COLO668 (cell line): ENCODE results near the gene TMX3.

ENCODE experiments used
- DNase-seq: peaks from one replicate; lab custom pipeline; 2025; ENCODE audit not compliant: unreplicated experiment; lab: John Stamatoyannopoulos, UW

The TMX3 gene

GRCh38 chr18:68713796-68714195, 1.1 kb downstream of the TMX3 start:
- no peak for DNase-seq

DNA sequence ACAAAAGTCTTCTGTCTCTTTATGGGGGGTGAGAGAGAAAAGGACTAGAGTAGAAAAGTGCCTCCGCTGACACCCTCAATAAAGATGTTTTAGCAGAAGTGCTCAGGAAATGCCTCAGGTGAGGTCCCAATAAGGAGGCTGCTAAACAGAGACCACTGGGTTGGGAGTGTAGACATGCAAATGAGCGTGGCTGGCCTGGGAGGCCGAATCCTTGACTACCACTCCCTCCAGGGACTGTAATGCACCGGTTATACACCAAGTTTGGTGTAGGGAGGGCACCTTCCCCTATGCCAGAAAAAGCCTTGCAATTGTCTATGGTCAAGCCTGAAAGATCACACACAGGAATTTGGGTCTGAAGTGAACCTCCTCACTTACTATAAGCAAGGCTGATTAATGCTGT, 1.8 kb downstream of the TMX3 start:
- DNase-seq = no peak

- no peak for DNase-seq
These were observed 7.3 kb downstream of the TMX3 start for GRCh38 chr18:68707646-68708045.

- no peak for DNase-seq
These were observed 9.8 kb downstream of the TMX3 start for GRCh38 chr18:68705119-68705518.

GRCh38 chr18:68703326-68703725, 11.6 kb downstream of the TMX3 start:
- no peak for DNase-seq

GRCh38 chr18:68701353-68701752, 13.6 kb downstream of the TMX3 start:
- DNase-seq = no peak

GRCh38 chr18:68699043-68699442, 15.9 kb downstream of the TMX3 start:
- no peak for DNase-seq

DNA sequence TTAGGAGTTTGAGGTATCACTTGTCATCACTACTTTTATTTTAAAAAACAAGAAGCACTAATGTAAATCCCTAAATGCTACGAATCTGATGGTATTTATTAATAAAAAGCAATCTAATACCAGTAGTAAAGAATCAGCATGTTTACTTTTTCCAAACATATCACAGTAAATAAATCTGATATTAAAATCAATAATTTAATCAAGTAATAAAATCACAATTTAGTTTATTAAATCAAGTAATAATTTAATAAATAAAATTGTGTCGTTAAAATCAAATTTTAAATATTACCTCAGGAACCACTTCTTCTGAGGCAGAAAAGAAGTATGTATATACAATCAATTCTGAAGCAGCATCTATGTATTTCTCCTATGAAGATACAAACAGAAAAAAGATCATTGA, 18.0 kb downstream of the TMX3 start:
- DNase-seq = no peak

DNA sequence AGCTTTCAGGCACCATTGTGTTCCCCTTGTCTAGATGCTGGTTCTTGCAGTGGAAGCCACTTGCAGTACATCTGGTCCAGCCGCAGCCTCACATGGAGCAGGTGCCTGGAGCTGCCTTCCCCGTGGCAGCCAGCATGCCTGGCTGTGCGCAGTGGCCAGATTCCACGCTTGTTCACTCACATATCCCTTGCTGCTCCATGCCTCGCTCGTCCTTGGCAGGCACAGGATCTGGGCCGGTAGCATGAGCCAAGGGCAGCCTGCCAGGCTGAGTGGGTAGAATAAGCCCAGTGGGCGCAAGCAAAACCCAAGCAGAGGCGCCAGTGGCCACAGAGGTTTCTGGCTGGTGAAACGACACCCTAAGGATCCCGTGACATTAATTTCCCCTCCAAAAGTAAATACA, 20.6 kb downstream of the TMX3 start:
- DNase-seq = no peak

- DNase-seq = no peak
These were observed 21.7 kb downstream of the TMX3 start for GRCh38 chr18:68693091-68693815.

- DNase-seq = no peak
These were observed 35.4 kb downstream of the TMX3 start for GRCh38 chr18:68679528-68679927.

- DNase-seq = no peak
These were observed 38.0 kb downstream of the TMX3 start for GRCh38 chr18:68676913-68677312.

GRCh38 chr18:68667121-68667520, 47.8 kb downstream of the TMX3 start:
- DNase-seq = no peak

- DNase-seq = no peak
These were observed 48.5 kb downstream of the TMX3 start for GRCh38 chr18:68666381-68666780.

DNA sequence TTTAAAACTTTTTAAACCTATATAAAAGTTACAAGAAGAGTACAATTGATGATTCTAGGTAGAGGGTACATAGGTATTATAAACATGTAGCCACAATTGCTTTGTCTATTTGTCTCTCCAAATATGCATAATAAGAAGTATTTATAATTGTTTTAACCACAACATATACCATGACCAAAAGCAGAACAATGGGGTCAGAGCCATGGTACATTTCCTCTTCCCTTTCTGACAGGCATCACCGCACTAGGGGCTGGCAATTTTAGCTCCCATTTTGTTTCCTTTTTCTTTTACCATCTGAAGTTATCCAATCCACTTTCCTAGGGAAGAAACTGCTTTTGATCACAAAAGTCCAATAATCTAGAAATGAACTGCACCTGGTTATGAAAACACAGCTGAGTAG, 49.3 kb downstream of the TMX3 start:
- DNase-seq = no peak

- no peak for DNase-seq
These were observed 52.2 kb downstream of the TMX3 start for GRCh38 chr18:68662754-68663153.

DNA sequence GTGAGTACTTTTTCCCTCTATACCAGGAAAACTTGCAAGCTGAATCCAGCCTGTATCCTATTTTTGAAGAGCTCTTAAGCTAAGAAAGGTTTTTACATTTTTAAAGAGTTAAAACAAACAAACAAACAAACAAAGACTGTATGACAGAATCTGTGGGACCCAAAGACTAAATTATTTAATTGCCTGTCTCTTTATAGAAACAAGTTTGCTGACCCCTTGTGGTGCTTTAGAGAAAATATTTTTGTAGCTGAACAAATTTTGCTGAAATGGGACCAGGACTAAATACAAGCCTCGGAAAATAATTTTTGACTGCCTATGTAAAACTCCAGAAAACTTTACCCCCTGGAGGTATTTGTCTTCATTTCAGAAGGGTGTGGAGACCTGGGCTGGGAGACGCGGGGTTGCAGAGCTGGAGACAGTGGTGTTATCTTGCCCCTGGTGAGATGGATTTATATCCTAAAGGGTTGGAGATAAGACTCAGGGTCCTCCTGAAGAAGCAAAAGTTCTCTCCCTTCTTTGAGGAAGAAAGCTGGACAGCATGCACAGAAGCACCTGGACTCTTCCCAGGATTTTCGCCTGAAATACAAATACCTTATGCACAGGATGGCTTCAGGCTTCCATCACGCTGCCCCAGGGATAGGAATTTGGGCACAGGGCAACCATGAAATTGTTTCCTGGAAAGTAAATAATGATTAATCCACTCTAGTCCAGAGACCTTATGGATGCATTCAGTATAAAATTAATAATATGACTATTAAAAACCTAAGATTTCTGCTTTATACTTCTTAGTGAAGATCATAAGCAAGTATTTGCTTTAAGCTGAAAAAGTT, 54.3 kb downstream of the TMX3 start:
- no peak for DNase-seq

- DNase-seq = no peak
These were observed 66.7 kb downstream of the TMX3 start for GRCh38 chr18:68648191-68648590.

DNA sequence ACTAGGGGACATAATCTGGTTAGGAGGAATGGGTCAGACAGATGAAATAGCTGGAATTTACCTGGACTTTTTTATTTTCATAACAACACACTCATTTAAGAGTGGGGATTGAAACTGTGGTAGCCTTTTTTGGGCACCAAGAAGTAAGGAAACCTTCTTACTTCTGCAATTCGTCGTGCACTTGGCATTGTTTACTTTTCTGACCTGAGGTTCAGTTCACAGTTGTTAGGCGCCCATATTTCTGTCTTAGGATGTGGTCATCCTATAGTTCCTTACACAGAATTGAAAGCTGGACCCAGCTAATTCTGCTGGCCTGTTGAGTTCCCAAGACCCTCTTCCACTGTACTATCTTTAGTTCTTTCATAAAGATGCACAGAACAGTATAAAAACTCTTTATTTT, 72.9 kb downstream of the TMX3 start:
- no peak for DNase-seq

- DNase-seq = no peak
These were observed 74.0 kb downstream of the TMX3 start for GRCh38 chr18:68640861-68641260.

DNA sequence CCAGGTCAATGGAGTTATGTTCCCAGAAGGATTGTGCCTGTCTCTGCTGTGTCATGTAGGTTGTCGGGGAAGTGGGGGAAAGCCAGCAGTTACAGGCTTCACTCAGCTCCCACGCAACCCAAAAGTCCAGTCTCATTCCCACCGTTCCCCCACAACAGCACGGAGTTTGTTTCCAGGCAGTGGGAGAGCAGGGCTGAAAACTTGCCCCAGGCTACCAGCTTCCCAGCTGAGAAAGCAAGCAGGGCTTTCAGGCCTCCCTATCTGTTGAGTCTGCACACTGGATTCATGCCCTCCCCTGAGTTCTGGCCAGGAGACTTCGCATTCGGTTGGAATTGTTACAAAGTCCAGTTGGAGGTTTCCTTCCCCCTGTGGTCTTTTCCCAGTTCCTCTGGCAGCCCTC, 76.3 kb downstream of the TMX3 start:
- DNase-seq = no peak

DNA sequence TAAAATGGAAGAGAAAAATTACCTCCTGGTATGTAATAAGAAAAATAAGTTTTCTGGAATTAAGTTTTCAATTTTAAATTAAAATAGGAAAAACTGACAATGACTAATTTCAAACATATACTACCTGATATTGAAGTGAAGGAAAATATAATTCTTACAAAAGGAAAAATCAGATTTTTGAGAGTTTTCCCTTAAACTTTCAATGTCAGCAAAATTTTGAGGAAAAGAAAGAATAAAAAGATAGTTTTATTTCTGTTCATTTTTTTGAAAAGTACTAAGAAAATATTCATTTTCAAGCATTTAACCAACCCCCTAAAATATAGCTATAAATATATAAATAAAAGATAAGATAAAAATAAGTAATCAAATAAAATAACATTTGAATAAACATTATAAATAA, 87.1 kb downstream of the TMX3 start:
- DNase-seq = no peak
